ENCODE measurements around the gene NUMBL.

DNA sequence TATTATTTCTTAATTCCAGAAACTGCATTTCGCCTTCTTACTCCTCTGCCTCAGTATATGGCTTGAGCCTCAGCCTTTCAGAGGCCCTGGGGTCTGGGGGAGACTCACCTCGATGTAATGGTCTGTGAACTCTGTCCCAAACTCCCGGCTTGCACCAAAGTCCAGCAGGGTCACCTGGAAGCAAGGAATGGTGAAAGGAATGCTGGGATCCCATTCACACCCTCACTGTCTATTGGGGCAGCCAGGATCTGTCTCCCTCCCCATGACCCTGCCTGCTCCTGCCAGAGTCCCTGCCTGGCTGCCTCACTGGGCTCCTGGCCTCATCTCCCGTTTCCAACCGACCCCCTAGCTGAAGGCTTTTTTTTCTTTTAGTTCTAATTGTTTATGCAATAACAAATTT is 5.4 kb upstream of the NUMBL start:
- TF ChIP-seq, protein P1, sequence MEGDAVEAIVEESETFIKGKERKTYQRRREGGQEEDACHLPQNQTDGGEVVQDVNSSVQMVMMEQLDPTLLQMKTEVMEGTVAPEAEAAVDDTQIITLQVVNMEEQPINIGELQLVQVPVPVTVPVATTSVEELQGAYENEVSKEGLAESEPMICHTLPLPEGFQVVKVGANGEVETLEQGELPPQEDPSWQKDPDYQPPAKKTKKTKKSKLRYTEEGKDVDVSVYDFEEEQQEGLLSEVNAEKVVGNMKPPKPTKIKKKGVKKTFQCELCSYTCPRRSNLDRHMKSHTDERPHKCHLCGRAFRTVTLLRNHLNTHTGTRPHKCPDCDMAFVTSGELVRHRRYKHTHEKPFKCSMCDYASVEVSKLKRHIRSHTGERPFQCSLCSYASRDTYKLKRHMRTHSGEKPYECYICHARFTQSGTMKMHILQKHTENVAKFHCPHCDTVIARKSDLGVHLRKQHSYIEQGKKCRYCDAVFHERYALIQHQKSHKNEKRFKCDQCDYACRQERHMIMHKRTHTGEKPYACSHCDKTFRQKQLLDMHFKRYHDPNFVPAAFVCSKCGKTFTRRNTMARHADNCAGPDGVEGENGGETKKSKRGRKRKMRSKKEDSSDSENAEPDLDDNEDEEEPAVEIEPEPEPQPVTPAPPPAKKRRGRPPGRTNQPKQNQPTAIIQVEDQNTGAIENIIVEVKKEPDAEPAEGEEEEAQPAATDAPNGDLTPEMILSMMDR (conservative IDR thresholded peaks at IDR 0.05; ENCODE audit: low read length), result no peak
- TF ChIP-seq EZH2phosphoT487 (IDR thresholded peaks at IDR 0.05; ENCODE audit: borderline replicate concordance, low read depth, low read length), result no peak
